Measurements from ENCODE around the gene LRRC17.

GRCh38 chr7:102982235-102982634, 69.4 kb downstream of the LRRC17 start:
- TF ChIP-seq POLR2A (IDR thresholded peaks at IDR 0.05) (no peak), CTCF (IDR thresholded peaks at IDR 0.05 in 8 of 11, conservative IDR thresholded peaks at IDR 0.05 in 3 of 11) (no peak), POLR2AphosphoS5 (IDR thresholded peaks at IDR 0.05) (no peak)
